Suprapubic skin (tissue), 4 donors: ENCODE measurements around the gene GABRB2.

Source experiments
- CTCF ChIP-seq, 2 donors: fragments of 200-600 bp in 1 of 2; fragments of 450-650 bp in 1 of 2; sonication (generic) in 1 of 2; IDR thresholded peaks; one replicate each; pipeline ENCODE4 v1.5.1; 2016 to 2019; ENCODE audit warnings: antibody characterized with exemption in 2 of 2, mild to moderate bottlenecking in 1 of 2, moderate library complexity in 1 of 2
- EP300 ChIP-seq: sonication (generic); formaldehyde crosslinking; IDR thresholded peaks from one replicate; pipeline ENCODE4 v1.6.1; 2017; ENCODE audit warnings: antibody characterized with exemption
- POLR2A ChIP-seq, 2 donors: fragments of 450-650 bp; IDR thresholded peaks; one replicate each; pipeline ENCODE4 v1.6.1; 2017; ENCODE audit warnings: antibody characterized with exemption in 2 of 2, mild to moderate bottlenecking in 2 of 2, moderate library complexity in 2 of 2
- POLR2AphosphoS5 ChIP-seq, 3 donors: sonication (generic); formaldehyde crosslinking; IDR thresholded peaks; one replicate each; pipeline ENCODE4 v1.6.1; 2017; ENCODE audit warnings: antibody characterized with exemption in 3 of 3

GRCh38 chr5:161288071-161288470, 258.5 kb downstream of the GABRB2 start:
- no peak for TF ChIP-seq EP300
- no peak for TF ChIP-seq POLR2A (IDR thresholded peaks at IDR 0.05)
- TF ChIP-seq CTCF (IDR thresholded peaks at IDR 0.05): no peak
- no peak for TF ChIP-seq POLR2AphosphoS5 (IDR thresholded peaks at IDR 0.05)
